Measurements from ENCODE around the gene NPLOC4.

DNA sequence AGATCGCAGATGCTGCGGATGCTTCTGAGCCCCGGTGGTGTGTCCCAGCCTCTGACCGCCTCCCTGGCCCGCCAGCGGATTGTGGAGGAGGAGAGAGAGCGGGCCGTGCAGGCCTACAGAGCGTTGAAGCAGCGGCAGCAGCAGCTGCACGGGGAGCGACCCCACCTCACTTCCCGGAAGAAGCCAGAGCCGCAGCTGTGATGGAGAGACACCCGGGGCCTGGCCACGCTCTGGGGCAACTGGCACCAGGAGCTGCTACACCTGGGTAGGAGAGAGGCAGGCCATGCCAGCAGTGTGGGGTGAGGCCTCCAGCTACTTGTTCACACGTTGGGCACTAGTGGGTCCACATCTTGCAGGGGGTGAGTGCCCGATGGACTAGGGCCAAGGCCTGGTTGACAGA, 35.6 kb upstream of the NPLOC4 start:
- TF ChIP-seq, protein P1, sequence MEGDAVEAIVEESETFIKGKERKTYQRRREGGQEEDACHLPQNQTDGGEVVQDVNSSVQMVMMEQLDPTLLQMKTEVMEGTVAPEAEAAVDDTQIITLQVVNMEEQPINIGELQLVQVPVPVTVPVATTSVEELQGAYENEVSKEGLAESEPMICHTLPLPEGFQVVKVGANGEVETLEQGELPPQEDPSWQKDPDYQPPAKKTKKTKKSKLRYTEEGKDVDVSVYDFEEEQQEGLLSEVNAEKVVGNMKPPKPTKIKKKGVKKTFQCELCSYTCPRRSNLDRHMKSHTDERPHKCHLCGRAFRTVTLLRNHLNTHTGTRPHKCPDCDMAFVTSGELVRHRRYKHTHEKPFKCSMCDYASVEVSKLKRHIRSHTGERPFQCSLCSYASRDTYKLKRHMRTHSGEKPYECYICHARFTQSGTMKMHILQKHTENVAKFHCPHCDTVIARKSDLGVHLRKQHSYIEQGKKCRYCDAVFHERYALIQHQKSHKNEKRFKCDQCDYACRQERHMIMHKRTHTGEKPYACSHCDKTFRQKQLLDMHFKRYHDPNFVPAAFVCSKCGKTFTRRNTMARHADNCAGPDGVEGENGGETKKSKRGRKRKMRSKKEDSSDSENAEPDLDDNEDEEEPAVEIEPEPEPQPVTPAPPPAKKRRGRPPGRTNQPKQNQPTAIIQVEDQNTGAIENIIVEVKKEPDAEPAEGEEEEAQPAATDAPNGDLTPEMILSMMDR (conservative IDR thresholded peaks at IDR 0.05 in 1 of 2, IDR thresholded peaks at IDR 0.05 in 1 of 2; ENCODE audit: low read depth in 1 of 2, low read length in 2 of 2): no peak
- TF ChIP-seq EZH2 (IDR thresholded peaks at IDR 0.05; ENCODE audit: low read length, missing control alignments): no peak

Data from fibroblast of lung (primary cell).